Vagina (tissue), 2 donors: ENCODE results near the gene ATP1A3.

ENCODE experiments used
- POLR2A ChIP-seq, 2 donors: fragments of 450-650 bp; IDR thresholded peaks; one replicate each; pipeline ENCODE4 v1.6.1; 2017; ENCODE audit warnings: antibody characterized with exemption in 2 of 2, mild to moderate bottlenecking in 2 of 2, moderate library complexity in 2 of 2
- TF ChIP-seq, protein P1 (sequence below), 3 experiments: fragments of 450-650 bp in 2 of 3; fragments of 200-600 bp in 1 of 3; sonication (generic) in 1 of 3; IDR thresholded peaks; one replicate each; pipeline ENCODE4 v1.5.1; 2017 to 2019; ENCODE audit warnings: antibody characterized with exemption in 3 of 3, mild to moderate bottlenecking in 2 of 3, moderate library complexity in 2 of 3

DNA sequence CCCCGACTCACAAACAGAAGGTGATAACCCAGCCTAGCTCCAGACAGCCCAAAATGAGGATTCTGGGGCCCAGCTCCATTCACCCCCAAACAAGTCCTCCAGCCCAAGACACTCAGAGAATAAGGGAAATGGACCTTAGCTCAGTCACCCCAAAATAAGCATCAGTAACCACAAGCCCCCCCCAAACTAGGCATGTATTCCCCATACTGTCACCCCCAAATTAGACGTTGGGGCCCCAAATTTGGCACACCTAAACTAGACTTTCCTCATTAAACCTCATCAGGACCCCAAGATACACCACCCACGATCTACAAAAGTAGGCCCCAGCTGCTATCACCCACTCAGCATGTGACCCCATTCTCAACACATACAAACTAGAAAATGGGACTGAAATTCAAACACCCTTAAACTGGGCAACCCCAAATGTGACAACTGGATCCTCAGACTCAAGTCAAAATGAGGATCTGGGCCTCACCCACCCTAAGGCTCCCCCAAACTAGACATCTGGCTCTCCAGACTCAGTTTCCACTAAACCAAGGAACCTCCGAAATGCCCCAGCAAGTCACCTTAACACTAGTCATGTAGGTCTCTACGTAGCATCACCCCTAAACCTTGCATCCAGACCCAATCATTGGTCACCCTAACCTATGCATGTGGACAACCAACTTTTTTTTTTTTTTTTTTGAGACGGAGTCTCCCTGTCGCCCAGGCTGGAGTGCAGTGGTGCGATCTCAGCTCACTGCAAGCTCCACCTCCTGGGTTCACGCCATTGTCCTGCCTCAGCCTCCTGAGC is 52.4 kb downstream of the ATP1A3 start:
- TF ChIP-seq, protein P1, sequence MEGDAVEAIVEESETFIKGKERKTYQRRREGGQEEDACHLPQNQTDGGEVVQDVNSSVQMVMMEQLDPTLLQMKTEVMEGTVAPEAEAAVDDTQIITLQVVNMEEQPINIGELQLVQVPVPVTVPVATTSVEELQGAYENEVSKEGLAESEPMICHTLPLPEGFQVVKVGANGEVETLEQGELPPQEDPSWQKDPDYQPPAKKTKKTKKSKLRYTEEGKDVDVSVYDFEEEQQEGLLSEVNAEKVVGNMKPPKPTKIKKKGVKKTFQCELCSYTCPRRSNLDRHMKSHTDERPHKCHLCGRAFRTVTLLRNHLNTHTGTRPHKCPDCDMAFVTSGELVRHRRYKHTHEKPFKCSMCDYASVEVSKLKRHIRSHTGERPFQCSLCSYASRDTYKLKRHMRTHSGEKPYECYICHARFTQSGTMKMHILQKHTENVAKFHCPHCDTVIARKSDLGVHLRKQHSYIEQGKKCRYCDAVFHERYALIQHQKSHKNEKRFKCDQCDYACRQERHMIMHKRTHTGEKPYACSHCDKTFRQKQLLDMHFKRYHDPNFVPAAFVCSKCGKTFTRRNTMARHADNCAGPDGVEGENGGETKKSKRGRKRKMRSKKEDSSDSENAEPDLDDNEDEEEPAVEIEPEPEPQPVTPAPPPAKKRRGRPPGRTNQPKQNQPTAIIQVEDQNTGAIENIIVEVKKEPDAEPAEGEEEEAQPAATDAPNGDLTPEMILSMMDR (IDR thresholded peaks at IDR 0.05): no peak
- no peak for TF ChIP-seq POLR2A (IDR thresholded peaks at IDR 0.05)
